ENCODE measurements around the gene PIP4K2A.

DNA sequence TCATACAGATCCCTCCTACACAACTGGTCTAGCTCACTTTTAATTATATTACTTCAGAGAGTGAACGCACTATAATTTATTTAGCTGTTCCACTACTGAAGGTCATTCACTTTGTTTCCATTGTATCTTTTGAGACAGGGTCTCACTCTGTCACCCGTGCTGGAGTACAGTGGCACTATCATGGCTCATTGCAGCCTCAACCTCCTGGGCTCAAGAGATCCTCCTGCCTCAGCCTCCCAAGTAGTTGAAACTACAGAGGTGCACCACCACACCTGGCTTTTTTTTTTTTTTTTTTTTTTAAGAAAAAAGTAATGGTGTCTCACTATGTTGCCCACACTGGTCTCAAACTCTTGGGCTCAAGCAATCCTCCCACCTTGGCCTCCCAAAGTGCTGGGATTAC is 49.0 kb downstream of the PIP4K2A start:
- TF ChIP-seq CTCF (IDR thresholded peaks at IDR 0.05) (no peak), POLR2A (IDR thresholded peaks at IDR 0.05) (no peak)
